Mesenteric fat pad (tissue), 1 donor: ENCODE data around the gene CDH13. TPM values are rescaled to one million over a fixed set of nuclear protein-coding genes. Genes with fewer than 3 reads are reported as not detected.

Source experiments
- DNase-seq: peaks from one replicate; pipeline ENCODE4 v3.0.0-alpha.2; 2020; ENCODE audit warnings: low spot score
- total RNA-seq: library from RNA; stranded (reverse); fragmentation: NEBNext Ultra II Directional; extraction: Animal tissue kit (Norgen Biotek cat#: 25700); gene quantifications from one replicate; pipeline ENCODE4 v1.2.1, GENCODE V29; 2021
- donor health status: DM: yes; HTN: yes; CAD: no.

The CDH13 gene
- total RNA-seq, 1 donor from 2014 or later: 18.3 TPM

DNA sequence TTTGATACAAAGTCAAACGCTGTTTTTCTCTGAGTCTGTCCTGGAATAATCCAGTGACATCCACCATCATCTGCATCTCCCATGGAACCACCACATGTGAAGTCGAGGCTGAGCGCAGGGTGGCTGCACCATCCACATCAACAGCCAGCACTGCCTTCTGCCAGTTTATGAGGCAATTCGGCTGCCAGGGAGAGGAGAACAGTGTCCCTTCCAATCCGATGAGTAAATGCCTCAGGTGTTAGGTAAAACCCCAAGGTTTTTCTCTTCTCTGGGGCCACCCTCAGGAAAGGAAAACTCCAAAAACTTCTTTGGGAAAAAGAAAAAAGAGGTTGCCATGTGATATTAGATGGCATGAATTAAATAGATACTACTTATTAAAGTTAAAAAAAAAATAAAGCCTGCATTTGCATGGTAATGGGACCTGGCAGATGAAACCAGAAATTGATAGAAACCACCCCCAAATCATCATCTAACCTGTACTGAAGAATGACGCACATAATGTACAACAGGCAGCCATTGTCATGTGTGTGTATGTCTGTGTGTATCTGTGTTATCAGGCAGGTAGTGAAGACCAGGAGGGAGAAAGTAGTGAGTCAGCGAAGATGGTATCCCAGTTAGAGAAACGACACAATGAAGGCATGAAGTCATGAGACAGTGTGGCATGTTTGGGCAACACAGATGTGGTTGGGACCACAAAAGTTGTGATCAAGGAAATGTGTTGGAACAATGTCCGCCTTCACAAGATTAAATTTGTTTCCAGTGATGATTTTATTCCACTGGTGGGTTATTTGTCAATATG, 478.7 kb downstream of the CDH13 start:
- DNase-seq: no peak

DNA sequence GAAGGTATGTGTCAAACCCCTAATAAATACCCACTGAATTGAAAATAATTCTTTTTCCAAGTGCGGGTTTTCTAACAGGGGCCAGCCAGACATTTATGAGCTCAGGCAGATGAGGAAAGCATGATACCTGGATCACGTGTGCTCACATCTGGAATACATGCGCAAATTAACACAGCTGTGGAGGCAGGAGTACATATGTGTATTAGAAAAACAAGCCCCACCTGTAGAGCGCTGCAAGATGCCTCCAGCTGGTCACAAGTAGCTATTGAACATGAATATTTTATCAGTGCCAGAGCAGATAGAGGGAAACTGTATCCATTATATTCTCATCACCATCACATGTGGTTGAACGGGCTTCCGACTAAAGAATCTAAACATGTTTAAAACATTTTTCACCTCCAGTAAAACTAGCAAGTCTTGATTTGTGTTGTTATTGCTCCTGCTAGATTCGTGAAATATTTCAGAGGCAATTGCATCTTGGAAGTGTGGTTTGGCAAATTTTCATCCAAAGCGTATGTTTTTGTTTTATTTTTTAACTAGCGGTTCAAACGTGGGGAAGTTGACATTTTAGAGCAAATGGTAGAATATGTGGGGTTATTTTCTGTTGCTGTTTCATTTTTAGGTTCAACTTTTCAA, 482.8 kb downstream of the CDH13 start:
- no peak for DNase-seq

DNA sequence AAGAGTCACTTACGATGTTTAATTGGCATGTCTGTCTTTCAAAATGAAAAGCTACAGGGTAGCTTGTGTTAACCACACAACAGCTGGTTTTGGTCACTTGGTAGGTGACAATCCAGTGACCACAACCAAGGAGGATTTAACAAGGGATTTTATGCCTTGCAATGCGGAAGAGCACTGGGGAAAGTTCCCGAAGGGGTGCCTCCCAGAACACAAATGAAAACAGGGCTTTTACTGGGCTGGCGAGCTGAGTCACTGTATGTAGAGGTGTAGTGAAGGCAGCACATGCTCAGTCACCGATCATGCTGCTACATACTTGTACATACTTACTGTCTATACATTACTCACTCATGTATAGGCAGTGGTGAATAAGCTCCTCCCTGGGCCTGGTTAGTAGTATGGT, 483.5 kb downstream of the CDH13 start:
- no peak for DNase-seq

DNA sequence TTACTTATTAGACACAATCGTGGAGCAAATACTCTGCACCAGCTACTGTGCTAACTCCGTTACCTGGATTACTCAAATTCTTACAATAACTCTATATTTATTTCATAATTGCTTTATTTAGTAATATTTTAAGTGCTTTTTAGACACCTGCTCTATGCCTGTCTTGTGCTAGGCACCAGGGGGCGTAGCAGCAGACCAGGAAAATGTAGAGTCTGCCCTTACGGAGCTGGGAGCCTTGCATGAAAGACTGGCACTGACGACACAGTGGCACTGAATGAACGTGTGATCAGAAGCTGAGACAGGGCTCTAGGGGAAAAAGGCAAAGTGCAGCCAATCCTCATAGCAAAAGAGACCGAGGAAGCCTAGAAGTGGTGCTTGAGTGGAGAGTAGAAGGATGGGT, 486.5 kb downstream of the CDH13 start:
- no peak for DNase-seq

DNA sequence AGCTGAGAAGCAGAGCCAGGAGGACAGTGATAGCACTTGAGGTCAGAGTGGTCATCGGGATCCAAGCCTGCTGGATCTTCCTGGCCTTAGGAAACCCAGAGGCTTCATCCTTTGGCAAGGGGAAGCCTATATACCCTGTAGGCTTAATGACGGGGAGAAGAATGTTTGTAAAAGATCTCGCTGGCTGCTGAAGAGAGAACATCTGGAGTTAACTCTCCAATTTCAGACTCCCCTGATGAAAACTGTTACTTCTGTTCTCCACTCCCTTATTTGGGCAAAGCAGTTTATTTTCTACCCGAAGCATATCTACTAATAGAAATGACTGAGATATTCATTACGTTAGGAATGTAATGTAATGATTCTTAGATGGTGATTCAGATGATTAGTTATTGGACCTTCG, 487.0 kb downstream of the CDH13 start:
- no peak for DNase-seq

DNA sequence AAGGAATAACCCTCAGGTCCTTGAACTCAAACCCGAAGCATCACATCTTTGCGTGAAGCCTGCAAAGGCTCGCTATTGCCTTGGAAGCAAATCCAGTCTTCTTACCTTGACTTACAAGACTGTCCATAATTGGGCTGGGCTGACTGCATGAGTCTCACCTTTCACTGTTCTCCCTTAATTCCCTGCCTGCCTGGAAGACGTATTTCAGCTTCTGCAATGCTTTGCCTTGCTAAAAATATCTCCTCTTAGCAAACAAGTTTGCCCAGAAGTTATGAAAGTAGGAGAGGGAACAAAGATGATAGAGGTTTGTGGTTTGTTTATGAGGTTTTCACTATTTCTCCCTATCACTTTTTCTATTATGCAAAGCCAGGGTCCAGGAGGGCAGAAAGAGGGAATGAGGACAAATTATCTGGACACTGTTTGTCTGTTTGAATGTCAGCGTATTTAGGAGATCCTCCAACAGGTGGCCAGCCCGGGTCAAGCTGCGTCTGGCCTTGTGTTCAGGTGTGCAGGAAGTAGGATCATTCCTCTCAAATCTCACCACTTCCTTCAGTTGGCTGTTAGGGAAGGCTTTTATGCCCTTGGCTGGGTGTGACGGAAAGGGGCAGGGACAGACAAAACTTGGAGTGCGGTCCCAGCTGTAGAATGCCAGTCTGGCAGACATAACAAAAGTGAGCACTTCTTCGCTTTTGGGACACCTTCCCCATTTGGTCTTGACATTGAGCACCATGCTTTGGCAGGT, 488.9 kb downstream of the CDH13 start:
- no peak for DNase-seq

DNA sequence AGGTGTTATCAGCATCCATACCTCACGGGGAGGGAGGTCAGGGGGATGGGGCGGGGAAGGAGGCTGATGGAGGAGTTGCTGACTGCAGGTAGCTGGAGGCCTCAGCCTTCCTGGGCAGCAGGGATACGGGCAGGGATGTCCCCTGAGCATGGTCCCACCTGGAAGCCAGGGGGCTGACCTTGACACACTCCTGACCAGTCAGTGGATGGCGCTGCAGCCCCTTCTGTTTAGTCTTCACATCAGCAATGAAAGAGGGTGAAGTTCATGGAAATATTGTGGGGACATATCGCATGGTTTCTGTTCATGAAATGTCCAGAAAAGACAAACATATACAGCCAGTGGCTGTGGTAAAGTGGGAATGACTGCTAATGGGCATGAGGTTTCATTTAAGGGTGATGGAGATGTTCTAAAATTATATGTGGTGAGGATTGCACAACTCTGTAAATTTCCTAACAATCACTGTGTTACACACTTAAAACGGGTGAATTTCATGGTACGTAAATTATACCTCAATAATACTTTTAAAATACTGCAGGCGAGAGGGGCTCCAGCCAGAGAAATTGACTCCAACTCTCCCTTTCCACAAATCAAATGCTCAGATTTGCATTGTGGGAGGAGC, 489.6 kb downstream of the CDH13 start:
- no peak for DNase-seq

DNA sequence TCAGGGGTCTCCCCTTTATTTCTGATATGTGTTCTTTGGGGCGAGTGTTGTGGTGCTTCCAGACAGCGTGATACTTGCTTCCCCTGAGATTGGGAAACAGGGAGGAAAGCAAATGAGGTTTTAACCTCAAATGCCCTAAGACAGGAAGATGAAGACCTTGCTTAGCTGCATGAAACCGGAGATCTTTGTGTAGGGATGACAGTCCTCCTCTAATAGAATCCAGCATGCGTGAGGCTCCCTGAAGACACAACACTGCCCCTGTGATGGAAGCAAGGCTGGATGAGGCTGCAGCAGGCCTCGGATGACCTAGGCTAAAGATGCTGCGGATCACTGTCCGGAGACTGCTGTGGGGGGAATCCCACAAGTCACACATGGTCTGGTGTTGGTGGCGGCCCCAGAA, 491.0 kb downstream of the CDH13 start:
- no peak for DNase-seq

DNA sequence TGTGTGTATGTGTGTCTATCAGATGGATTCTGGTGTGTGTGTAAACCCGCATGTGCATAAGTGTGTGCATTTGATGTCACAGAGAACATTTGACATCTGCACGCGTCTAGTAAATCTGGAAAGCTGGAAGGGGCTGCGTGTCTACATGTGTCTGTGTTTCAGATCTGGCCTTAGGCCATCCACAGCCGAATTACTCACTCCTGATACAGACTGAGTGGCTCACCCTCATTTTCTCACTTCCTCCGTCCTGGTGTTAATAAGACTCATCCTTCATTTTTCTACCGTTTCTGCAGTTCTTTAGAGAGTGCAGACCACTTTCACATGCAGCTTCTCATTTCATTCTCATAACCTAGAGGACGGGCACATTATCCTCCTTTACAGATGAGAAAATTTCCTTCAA, 491.6 kb downstream of the CDH13 start:
- no peak for DNase-seq

DNA sequence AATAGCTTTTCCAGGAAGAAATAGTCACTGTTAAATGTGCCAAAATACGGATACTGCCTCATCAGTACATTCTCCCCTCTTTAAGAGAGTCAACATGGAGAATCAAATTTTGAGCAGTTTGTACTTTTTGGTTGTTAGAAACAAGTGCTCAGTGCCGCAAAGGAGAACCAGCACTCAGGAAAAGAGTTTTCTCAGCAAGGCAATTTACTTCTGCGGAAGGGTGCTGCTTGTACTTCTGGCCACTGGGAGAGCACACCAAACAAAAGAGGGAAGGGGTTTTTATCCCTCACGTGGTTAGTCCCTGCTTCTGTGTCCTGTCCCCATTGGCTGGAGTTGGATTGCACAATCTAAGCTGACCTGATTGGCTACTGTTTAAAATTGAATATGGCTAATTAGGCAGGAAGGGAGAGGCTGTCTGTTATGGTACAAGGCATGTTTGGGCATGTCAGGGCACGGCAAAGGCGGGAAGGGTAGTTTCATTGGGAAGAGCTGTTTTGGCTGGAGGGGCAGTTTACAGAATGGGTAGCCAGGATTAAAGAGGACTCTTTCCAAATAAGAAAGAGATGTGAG, 499.3 kb downstream of the CDH13 start:
- DNase-seq: no peak

DNA sequence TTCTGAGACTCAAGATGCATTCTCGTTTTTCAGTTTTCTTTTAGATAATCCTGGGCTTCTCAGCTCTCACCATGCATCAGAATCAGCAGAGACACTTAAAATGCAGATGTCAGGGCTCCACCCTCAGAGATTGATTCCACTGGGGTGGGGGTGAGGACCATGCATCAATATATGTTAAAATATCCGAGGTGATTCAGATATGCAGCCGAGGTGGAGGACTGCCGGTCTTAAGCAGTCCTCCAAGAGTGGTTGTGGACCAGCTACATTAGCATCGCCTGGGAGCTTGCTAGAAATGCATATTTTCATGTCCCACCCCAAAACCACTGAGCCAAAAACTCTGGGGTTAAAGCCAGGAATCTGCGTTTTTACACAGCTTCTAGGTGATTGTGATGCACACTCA, 501.3 kb downstream of the CDH13 start:
- DNase-seq: no peak

DNA sequence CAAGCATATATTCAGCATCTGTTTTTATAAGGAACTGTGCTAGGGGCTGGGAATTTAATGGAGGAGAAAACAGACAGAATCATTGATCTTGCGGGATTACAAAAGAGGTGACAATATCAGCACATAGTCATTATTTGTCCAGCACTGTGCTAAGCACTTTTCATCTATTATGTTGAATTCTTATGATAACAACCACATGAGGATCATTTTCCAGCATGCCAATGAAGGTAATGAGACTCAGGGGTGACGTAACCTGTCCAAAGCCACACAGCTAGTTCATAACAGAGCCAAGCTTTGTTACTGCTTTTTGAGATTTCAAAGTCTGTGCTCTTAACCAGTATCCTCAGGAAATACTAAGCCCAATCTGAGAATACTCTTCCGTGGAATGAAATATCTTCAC, 503.3 kb downstream of the CDH13 start:
- DNase-seq: no peak

DNA sequence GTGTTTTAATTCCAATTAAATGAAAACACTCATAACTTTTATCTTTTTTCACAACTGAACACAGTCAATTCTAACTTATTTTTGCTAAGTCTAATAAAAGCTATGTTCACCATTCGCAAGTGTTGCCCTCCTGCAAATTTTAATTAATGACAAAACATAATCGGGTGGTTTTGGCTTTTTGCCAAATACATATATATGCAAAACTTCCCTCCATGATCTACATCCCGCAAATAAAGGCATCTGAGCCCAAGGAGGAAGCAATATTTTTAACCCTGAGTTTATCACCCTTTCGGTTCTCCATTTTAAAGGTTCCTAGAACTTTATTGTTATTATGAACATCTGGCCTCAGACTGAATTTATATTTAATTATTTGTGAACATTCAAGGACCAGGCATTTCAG, 507.9 kb downstream of the CDH13 start:
- DNase-seq: no peak

DNA sequence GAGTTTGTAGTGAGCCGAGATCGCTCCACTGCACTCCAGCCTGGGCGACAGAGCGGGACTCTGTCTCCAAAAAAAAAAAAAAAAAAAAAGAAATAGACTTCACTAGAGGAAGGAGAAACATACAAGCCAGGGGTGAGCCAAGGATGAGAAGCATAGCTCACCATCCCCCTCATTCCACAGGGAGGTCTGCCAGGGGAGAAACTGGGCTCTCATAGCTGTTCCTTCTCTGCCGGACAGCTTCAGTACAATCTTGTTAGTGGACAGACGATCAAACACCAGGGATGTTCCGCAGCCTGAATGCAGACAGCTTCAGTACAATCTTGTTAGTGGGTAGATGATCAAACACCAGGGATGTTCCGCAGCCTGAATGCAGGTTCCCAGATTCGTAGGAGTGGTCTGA, 509.6 kb downstream of the CDH13 start:
- no peak for DNase-seq

DNA sequence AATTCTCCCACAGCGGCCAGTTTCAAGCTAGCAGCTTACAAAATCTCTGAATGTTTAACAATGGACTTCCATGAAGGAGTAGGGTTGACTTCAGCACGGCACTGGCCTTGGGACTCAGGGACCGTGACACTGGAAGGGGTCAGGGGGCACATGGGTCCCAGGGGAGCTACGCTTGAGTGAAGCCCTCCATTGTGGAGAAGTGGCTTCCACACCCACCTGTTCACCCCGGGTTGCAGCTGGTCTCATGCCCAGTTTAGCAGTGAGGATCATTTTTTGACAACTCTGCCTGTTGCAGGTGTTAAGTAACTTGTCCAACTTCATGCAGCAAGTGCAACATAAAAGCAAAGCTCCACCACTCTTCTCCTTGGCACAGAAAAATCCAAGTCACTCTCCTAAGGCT, 510.2 kb downstream of the CDH13 start:
- no peak for DNase-seq

DNA sequence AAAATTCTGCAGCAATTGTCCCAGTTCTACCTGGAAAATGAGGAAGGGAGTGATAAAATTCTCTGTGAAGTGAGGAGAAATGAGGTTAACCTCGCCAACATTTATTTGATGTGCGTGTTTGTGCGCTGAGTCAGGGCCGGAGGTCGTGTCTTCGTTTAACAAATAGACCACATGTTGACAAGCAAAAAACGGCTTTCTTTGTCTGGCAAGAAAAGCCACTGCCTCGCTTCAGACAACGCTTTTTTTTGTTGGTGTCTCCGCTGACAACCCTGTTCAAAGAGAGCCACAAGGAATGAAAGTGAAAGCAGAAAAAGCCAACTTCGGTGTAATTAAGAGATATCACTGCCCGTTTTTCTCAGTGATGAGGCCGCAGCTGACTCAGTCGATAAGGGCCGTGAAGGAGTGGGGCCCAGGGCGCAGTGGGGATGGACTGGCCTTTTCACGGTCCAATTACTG, 510.6 kb downstream of the CDH13 start:
- no peak for DNase-seq

DNA sequence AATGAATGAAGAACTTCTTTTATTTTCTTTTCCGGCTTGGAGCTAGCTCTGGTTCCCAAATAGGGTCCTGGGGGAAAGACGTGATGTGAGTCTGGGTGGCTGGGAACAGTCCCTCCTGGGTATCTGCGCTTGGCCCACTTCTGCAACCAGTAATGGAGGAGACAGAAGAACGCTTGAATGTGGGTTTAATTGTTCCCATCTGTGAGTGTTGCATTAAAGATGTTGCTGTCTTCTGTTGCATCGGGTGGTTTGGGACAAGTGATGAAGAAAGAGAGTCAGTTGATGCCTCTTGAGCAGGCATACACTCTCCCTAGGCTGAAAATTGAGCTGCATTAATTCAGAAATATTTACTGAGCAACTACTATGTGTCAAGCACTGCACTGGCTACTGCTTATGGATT, 511.1 kb downstream of the CDH13 start:
- DNase-seq: no peak

DNA sequence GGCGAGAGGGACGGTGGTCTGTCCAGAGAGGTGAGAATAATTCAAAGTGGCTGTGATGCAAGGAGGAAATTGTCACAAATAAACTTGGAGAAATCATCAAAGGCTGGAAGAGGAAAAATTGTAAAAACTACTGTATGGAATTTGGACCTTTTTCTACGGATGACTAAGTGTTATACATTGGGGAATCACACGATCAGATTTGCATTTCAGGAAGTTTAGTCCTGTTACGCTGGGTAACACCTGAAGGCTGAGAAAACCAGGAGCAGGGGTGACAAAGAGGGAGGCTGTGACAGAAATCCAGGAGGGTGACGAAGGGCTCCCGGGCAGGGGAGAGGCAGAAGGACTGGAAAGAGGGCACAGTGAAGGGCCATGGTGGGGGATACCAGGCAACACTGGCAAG, 511.7 kb downstream of the CDH13 start:
- no peak for DNase-seq

DNA sequence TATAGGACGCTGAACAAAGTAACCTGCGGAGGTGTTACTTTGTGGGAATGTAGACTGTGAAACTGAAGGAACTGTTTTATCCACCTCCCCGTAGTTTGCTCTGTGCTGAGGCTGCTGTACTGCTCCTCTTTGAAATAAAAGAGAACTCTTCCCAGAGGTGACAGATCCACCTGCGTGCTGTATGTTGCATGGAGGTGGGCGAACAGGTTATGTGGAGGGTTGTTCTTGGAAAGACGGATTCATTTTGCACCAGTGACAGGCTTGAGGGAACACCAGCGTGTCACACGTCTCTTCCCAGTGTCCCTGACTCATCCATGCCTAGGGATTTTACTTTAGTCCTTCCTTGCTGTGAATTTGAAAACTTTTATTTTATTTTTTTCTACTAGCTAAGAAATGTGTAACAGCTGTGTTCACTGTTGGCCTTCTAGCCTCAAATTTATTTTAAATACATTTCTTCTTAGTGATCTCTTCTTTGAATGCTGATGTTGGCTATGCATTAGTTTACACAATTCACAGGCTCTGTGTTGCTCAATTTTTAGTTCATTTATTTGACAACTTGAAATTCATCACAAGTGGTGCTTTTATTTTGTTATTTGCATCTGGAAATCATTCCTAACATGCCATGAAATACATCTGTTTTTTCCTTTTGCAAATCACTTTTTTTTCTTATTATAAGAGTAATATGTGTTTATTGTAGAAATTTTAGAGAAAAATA, 512.4 kb downstream of the CDH13 start:
- DNase-seq: no peak

DNA sequence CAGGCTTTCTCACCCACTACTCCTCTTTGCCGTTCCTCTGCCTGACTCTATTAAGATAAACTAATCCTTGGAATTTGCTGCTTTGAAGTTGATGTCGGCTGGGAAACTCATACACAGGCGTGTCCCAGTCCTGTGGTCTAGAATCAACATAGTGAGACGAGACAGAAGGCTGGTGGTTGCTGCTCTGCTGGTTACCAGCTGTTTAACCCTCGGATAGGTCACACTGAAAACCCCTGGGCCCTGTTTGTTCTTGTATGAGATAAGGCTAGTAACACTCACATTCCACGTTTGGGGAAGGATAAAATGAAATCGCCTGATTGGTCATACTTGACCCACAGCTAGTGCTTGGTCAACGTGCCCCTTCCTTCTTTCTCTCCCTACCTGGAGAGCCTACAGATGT, 517.0 kb downstream of the CDH13 start:
- DNase-seq: no peak

DNA sequence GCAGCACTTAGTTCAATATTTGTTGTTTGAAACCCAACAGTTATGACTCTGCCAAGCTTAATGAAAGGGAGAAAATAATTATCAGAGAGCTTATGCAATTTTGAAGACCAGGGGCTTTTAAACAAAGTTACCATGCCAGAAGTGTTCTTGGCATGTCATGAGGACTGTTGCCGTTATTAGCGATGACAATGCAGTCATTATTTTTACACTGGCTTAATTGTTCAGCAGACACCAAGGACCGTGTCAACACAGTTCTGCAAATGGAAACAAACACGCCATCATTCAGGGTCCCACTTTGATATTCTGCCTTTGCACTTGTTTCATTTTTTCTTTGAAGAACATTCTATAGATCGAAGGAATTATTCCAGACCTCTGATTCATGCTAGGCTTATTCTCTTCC, 518.5 kb downstream of the CDH13 start:
- no peak for DNase-seq
